H1 (cell line): ENCODE data around the gene HEATR9.

Experiments used
- ATF3 ChIP-seq: IDR thresholded peaks from 2 replicates; pipeline ENCODE4 v1.6.1; 2011; ENCODE audit warnings: low read depth, mild to moderate bottlenecking, low read length; ENCODE audit not compliant: insufficient read depth
- CTCF ChIP-seq, 3 experiments: IDR thresholded peaks; 1 replicate in 2 of 3; 2 replicates in 1 of 3; pipeline versions ENCODE4 v1.5.1 to v1.6.1; 2011; ENCODE audit warnings: low read length in 3 of 3, mild to moderate bottlenecking in 3 of 3, inconsistent platforms in 2 of 3, low read depth in 1 of 3, moderate library complexity in 1 of 3; ENCODE audit not compliant: insufficient read depth in 1 of 3; ENCODE audit errors: control extremely low read depth in 1 of 3
- E2F6 ChIP-seq: IDR thresholded peaks from 2 replicates; pipeline ENCODE4 v1.6.1; 2012; ENCODE audit warnings: inconsistent platforms
- EP300 ChIP-seq, 2 experiments: IDR thresholded peaks; 1 replicate in 1 of 2; 2 replicates in 1 of 2; pipeline ENCODE4 v1.6.1; 2011 to 2012; ENCODE audit warnings: low read depth in 2 of 2, low read length in 2 of 2, mild to moderate bottlenecking in 2 of 2, borderline replicate concordance in 1 of 2, inconsistent platforms in 1 of 2, moderate library complexity in 1 of 2
- GTF2F1 ChIP-seq: IDR thresholded peaks from 2 replicates; pipeline ENCODE4 v1.6.1; 2012; ENCODE audit warnings: low read depth, low read length, improper control_type of control experiment, borderline replicate concordance
- KDM1A ChIP-seq: fragments of 200-600, 300-600 bp; sonication (generic); IDR thresholded peaks from 2 replicates; pipeline ENCODE4 v1.7.1; 2016; ENCODE audit warnings: mild to moderate bottlenecking, low read length, borderline replicate concordance
- MAX ChIP-seq: IDR thresholded peaks from 2 replicates; pipeline ENCODE4 v1.6.1; 2012; ENCODE audit warnings: inconsistent platforms
- NRF1 ChIP-seq: IDR thresholded peaks from 2 replicates; pipeline ENCODE4 v1.6.1; 2011; ENCODE audit warnings: mild to moderate bottlenecking, low read depth, low read length, improper control_type of control experiment
- POLR2A ChIP-seq, 2 experiments: IDR thresholded peaks; 1 replicate in 1 of 2; 2 replicates in 1 of 2; pipeline ENCODE4 v1.6.1; 2011; ENCODE audit warnings: low read depth in 2 of 2, low read length in 2 of 2, mild to moderate bottlenecking in 2 of 2; ENCODE audit errors: control extremely low read depth in 1 of 2
- POLR2AphosphoS5 ChIP-seq: IDR thresholded peaks from 2 replicates; pipeline ENCODE4 v1.6.1; 2011; ENCODE audit warnings: low read depth, low read length
- RNF2 ChIP-seq: fragments of 200-900, 300-1000 bp; sonication (generic); IDR thresholded peaks from 2 replicates; pipeline ENCODE4 v1.7.1; 2016; ENCODE audit warnings: borderline replicate concordance, low read depth, mild to moderate bottlenecking, antibody characterized with exemption, low read length; ENCODE audit not compliant: poor library complexity, severe bottlenecking; ENCODE audit errors: missing control alignments
- TAF1 ChIP-seq: IDR thresholded peaks from 2 replicates; pipeline ENCODE4 v1.6.1; 2011; ENCODE audit warnings: mild to moderate bottlenecking, low read depth, low read length
- USF2 ChIP-seq: IDR thresholded peaks from 2 replicates; pipeline ENCODE4 v1.6.1; 2011; ENCODE audit warnings: low read length, improper control_type of control experiment
- YY1 ChIP-seq: IDR thresholded peaks from 2 replicates; pipeline ENCODE4 v1.6.1; 2011; ENCODE audit warnings: low read depth, mild to moderate bottlenecking, low read length

- TF ChIP-seq USF2, result no peak
- TF ChIP-seq E2F6, result no peak
- TF ChIP-seq CTCF (IDR thresholded peaks at IDR 0.05; ENCODE audit: control extremely low read depth in 1 of 3, insufficient read depth in 1 of 3, low read depth in 1 of 3, low read length in 3 of 3), result no peak
- TF ChIP-seq KDM1A, result no peak
- TF ChIP-seq EP300 (IDR thresholded peaks at IDR 0.05; ENCODE audit: borderline replicate concordance in 1 of 2, low read depth in 2 of 2, low read length in 2 of 2), result no peak
- TF ChIP-seq RNF2, result no peak
- no peak for TF ChIP-seq POLR2AphosphoS5
- no peak for TF ChIP-seq MAX
- no peak for TF ChIP-seq NRF1
- no peak for TF ChIP-seq GTF2F1
- no peak for TF ChIP-seq POLR2A (IDR thresholded peaks at IDR 0.05; ENCODE audit: control extremely low read depth in 1 of 2, low read depth in 2 of 2, low read length in 2 of 2)
- TF ChIP-seq YY1, result no peak
- no peak for TF ChIP-seq TAF1
- TF ChIP-seq ATF3, result no peak
Observed at GRCh38 chr17:35889818-35890773, 21.4 kb upstream of the HEATR9 start.
